HEK293 (cell line): ENCODE data around the gene ATAD2B.

Source experiments
- RBAK ChIP-seq: fragments of 450-650 bp; formaldehyde crosslinking; IDR thresholded peaks from 2 replicates; pipeline ENCODE4 v1.5.1; 2016; ENCODE audit warnings: missing biosample characterization, missing genetic modification characterization
- SP2 ChIP-seq: fragments of 450-650 bp; formaldehyde crosslinking; IDR thresholded peaks from 2 replicates; pipeline ENCODE4 v1.5.1; 2016; ENCODE audit warnings: missing biosample characterization, missing genetic modification characterization
- TSHZ1 ChIP-seq: fragments of 450-650 bp; formaldehyde crosslinking; IDR thresholded peaks from 2 replicates; pipeline ENCODE4 v1.5.1; 2016; ENCODE audit warnings: missing biosample characterization, missing genetic modification characterization, borderline replicate concordance
- ZBTB11 ChIP-seq: fragments of 450-650 bp; formaldehyde crosslinking; conservative IDR thresholded peaks from 2 replicates; pipeline ENCODE4 v1.5.1; 2016; ENCODE audit warnings: low read depth, missing biosample characterization, missing genetic modification characterization
- ZNF747 ChIP-seq: fragments of 450-650 bp; formaldehyde crosslinking; IDR thresholded peaks from 2 replicates; pipeline ENCODE4 v1.5.1; 2016; ENCODE audit warnings: missing biosample characterization, missing genetic modification characterization
- TF ChIP-seq, protein P1 (sequence below): fragments of 450-650 bp; formaldehyde crosslinking; IDR thresholded peaks from 2 replicates; pipeline ENCODE4 v1.5.1; 2016; ENCODE audit warnings: missing biosample characterization, missing genetic modification characterization
- TF ChIP-seq, protein P2 (sequence below): fragments of 450-650 bp; formaldehyde crosslinking; IDR thresholded peaks from 2 replicates; pipeline ENCODE4 v1.5.1; 2016; ENCODE audit warnings: missing biosample characterization, missing genetic modification characterization, borderline replicate concordance

- TF ChIP-seq, protein P1, sequence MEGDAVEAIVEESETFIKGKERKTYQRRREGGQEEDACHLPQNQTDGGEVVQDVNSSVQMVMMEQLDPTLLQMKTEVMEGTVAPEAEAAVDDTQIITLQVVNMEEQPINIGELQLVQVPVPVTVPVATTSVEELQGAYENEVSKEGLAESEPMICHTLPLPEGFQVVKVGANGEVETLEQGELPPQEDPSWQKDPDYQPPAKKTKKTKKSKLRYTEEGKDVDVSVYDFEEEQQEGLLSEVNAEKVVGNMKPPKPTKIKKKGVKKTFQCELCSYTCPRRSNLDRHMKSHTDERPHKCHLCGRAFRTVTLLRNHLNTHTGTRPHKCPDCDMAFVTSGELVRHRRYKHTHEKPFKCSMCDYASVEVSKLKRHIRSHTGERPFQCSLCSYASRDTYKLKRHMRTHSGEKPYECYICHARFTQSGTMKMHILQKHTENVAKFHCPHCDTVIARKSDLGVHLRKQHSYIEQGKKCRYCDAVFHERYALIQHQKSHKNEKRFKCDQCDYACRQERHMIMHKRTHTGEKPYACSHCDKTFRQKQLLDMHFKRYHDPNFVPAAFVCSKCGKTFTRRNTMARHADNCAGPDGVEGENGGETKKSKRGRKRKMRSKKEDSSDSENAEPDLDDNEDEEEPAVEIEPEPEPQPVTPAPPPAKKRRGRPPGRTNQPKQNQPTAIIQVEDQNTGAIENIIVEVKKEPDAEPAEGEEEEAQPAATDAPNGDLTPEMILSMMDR (tag by site-specific recombination) = no peak
- TF ChIP-seq ZNF747 (tag by site-specific recombination) = no peak
- no peak for TF ChIP-seq ZBTB11 (tag by site-specific recombination)
- TF ChIP-seq RBAK (tag by site-specific recombination) = no peak
- TF ChIP-seq, protein P2, sequence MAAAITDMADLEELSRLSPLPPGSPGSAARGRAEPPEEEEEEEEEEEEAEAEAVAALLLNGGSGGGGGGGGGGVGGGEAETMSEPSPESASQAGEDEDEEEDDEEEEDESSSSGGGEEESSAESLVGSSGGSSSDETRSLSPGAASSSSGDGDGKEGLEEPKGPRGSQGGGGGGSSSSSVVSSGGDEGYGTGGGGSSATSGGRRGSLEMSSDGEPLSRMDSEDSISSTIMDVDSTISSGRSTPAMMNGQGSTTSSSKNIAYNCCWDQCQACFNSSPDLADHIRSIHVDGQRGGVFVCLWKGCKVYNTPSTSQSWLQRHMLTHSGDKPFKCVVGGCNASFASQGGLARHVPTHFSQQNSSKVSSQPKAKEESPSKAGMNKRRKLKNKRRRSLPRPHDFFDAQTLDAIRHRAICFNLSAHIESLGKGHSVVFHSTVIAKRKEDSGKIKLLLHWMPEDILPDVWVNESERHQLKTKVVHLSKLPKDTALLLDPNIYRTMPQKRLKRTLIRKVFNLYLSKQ (tag by site-specific recombination) = no peak
- no peak for TF ChIP-seq SP2 (tag by site-specific recombination)
- no peak for TF ChIP-seq TSHZ1
Measured at GRCh38 chr2:23751747-23752265, 175.1 kb downstream of the ATAD2B start.
